ENCODE measurements around the gene NLRP3.
"Not testable (repeated sequence)": the region's sequence is repeated elsewhere in the genome, so short reads cannot be mapped to it uniquely, and the experiment has no call there.

The NLRP3 gene

GRCh38 chr1:247392088-247392487, 23.9 kb upstream of the NLRP3 start:
- no peak for DNase-seq

- DNase-seq, result not testable (repeated sequence)
These were observed 20.9 kb upstream of the NLRP3 start for GRCh38 chr1:247395075-247395474.

- no peak for DNase-seq
These were observed 15.3 kb upstream of the NLRP3 start for GRCh38 chr1:247400685-247401084.

- no peak for DNase-seq
These were observed 14.5 kb upstream of the NLRP3 start for GRCh38 chr1:247401310-247402119.

GRCh38 chr1:247402120-247402675, 13.8 kb upstream of the NLRP3 start:
- DNase-seq, result no peak

GRCh38 chr1:247406014-247406656, 9.8 kb upstream of the NLRP3 start:
- no peak for DNase-seq

- peak; percentile 47 for DNase-seq
These were observed 8.8 kb upstream of the NLRP3 start for GRCh38 chr1:247407180-247407616.

- no peak for DNase-seq
These were observed 7.9 kb upstream of the NLRP3 start for GRCh38 chr1:247408100-247408499.

- DNase-seq, result peak; percentile 48
These were observed 6.0 kb upstream of the NLRP3 start for GRCh38 chr1:247409869-247410544.

- DNase-seq, result no peak
These were observed 4.2 kb upstream of the NLRP3 start for GRCh38 chr1:247411621-247412327.

- DNase-seq, result no peak
These were observed 1.9 kb downstream of the NLRP3 start for GRCh38 chr1:247417831-247418230.

GRCh38 chr1:247419336-247419735, 3.4 kb downstream of the NLRP3 start:
- DNase-seq, result no peak

GRCh38 chr1:247421074-247421473, 5.1 kb downstream of the NLRP3 start:
- DNase-seq, result no peak

- DNase-seq, result no peak
These were observed 13.5 kb downstream of the NLRP3 start for GRCh38 chr1:247429496-247429895.

GRCh38 chr1:247430434-247430833, 14.5 kb downstream of the NLRP3 start:
- DNase-seq, result no peak

GRCh38 chr1:247431643-247432042, 15.7 kb downstream of the NLRP3 start:
- DNase-seq, result no peak

- no peak for DNase-seq
These were observed 18.0 kb downstream of the NLRP3 start for GRCh38 chr1:247434005-247434404.

- DNase-seq, result no peak
These were observed 19.2 kb downstream of the NLRP3 start for GRCh38 chr1:247435030-247435758.

GRCh38 chr1:247435759-247436147, 19.8 kb downstream of the NLRP3 start:
- no peak for DNase-seq

GRCh38 chr1:247437551-247438505, 21.9 kb downstream of the NLRP3 start:
- no peak for DNase-seq

Measured in stimulated activated CD4-positive, alpha-beta T cell treated with anti-CD3 and anti-CD28 coated beads, Interleukin-12 subunit alpha, Interleukin-12 subunit beta, amount 100 ng/mL, for 4 hours (primary cell).